OCI-LY7 (cell line): ENCODE data around the gene HAPLN2. TPM values are rescaled to one million over a fixed set of nuclear protein-coding genes. Genes with fewer than 3 reads are reported as not detected.

ENCODE experiments used
- BruUV-seq: library from RNA; stranded (reverse); fragments of 400-500 nt; replicated peaks from 2 replicates; lab custom pipeline; 2021; lab: Mats Ljungman, UMichigan
- CTCF ChIA-PET: fragments of 300-600 bp; sonication (Branson Sonifier 250); formaldehyde crosslinking; loops from one replicate; lab custom pipeline; 2022; ENCODE audit warnings: antibody characterized with exemption; ENCODE audit not compliant: unreplicated experiment; lab: Charles Lee
- POLR2A ChIA-PET: fragments of 300-600 bp; sonication (Branson Sonifier 250); formaldehyde crosslinking; loops from one replicate; lab custom pipeline; 2022; ENCODE audit warnings: antibody characterized with exemption; lab: Charles Lee
- DNase-seq: peaks from one replicate; pipeline ENCODE4 v3.0.0-alpha.2; 2015; ENCODE audit warnings: low spot score
- H2AFZ ChIP-seq: fragments of 200-600 bp; sonication (generic), shearing (Covaris generic); 2 replicates; pipeline ENCODE4 v1.6.1; 2014; ENCODE audit warnings: mild to moderate bottlenecking, antibody characterized with exemption, low read length, moderate library complexity
- H3K27ac ChIP-seq: fragments of 200-600 bp; sonication (generic); 2 replicates; pipeline ENCODE4 v1.5.1; 2014; ENCODE audit warnings: mixed run types, low read depth, mild to moderate bottlenecking, moderate library complexity, low read length, inconsistent platforms; ENCODE audit not compliant: poor library complexity, severe bottlenecking
- H3K36me3 ChIP-seq: fragments of 200-600 bp; sonication (generic); 2 replicates; pipeline ENCODE4 v1.6.1; 2014; ENCODE audit warnings: mild to moderate bottlenecking, antibody characterized with exemption, low read length, moderate library complexity, mixed read lengths; ENCODE audit not compliant: insufficient read depth
- H3K4me1 ChIP-seq: fragments of 200-600 bp; sonication (generic); 2 replicates; pipeline ENCODE4 v1.5.1; 2014; ENCODE audit warnings: mild to moderate bottlenecking, low read length; ENCODE audit not compliant: insufficient read depth, poor library complexity, severe bottlenecking
- H3K4me2 ChIP-seq: fragments of 200-600 bp; sonication (generic); 2 replicates; pipeline ENCODE4 v1.6.1; 2014; ENCODE audit warnings: mild to moderate bottlenecking, low read length
- H3K4me3 ChIP-seq: fragments of 200-600 bp; sonication (generic); 2 replicates; pipeline ENCODE4 v1.5.1; 2014; ENCODE audit warnings: mild to moderate bottlenecking, low read depth, low read length; ENCODE audit not compliant: poor library complexity, severe bottlenecking
- H3K79me2 ChIP-seq: fragments of 200-600 bp; sonication (generic); 2 replicates; pipeline ENCODE4 v1.6.1; 2016; ENCODE audit warnings: low read depth, mild to moderate bottlenecking, low read length, moderate library complexity, mixed read lengths; ENCODE audit not compliant: insufficient read depth
- H3K9me2 ChIP-seq: fragments of 200-600 bp; sonication (generic); 2 replicates; pipeline ENCODE4 v1.6.1; 2016; ENCODE audit warnings: mild to moderate bottlenecking, low read length, mixed read lengths; ENCODE audit not compliant: insufficient read depth
- H3K9me3 ChIP-seq: fragments of 200-600 bp; sonication (generic); 2 replicates; pipeline ENCODE4 v1.6.1; 2014; ENCODE audit warnings: mild to moderate bottlenecking, mixed run types, low read length, mixed read lengths
- H4K20me1 ChIP-seq: fragments of 200-600 bp; sonication (generic); 2 replicates; pipeline ENCODE4 v1.6.1; 2014; ENCODE audit warnings: mild to moderate bottlenecking, antibody characterized with exemption, low read length, moderate library complexity, mixed read lengths; ENCODE audit not compliant: insufficient read depth
- EZH2phosphoT487 ChIP-seq: fragments of 200-600 bp; sonication (generic); IDR thresholded peaks from 2 replicates; pipeline ENCODE4 v1.6.1; 2018; ENCODE audit warnings: low read depth, borderline replicate concordance, mild to moderate bottlenecking, mixed run types, antibody characterized with exemption, low read length, moderate library complexity, mixed read lengths
- intact Hi-C: fragments of 100-400 bp; cut with micrococcal nuclease; formaldehyde crosslinking; loops from one replicate; pipeline ENCODE4 v1.10.0; 2022; ENCODE audit not compliant: unreplicated experiment
- total RNA-seq, 2 experiments: library from RNA; depleted of rRNA in 1 of 2; stranded (reverse); fragments of >200 nt in 1 of 2; shearing (Covaris generic) in 1 of 2; gene quantifications; 2 replicates each; pipeline ENCODE4 v1.2.3, GENCODE V29; 2014 to 2022
- TF ChIP-seq, protein P1 (sequence below): fragments of 200-600 bp; sonication (generic); conservative IDR thresholded peaks from 2 replicates; pipeline ENCODE4 v1.5.1; 2014; ENCODE audit warnings: mild to moderate bottlenecking, antibody characterized with exemption, low read length, moderate library complexity, mixed read lengths

HAPLN2 gene
- total RNA-seq, 2 experiments from 2014 or later = 0.41 to 1.1 TPM

DNA sequence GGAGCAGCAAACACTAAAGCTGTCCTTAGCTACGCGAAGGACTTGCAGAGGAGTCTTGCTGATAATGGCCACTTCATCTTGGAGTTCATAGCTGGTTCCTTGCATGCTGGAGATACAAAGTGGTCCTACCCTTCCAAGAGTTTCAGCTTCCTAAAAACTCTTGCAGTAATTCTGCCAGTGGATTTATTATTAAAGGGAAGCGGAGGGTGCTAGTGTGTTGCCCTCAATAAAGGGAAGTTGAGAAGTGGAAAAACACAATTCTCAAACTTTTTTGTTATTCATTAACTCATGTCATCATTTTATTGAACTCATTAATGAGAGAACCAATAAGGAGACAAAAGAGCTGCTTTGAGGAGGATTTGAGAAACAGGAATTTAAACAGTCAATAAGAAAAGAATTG is 6.5 kb upstream of the HAPLN2 start:
- ChIA-PET CTCF (no interaction called here), POLR2A (interaction anchor here (0.8 to 1.2 kb wide), 3 partner anchors 11 to 42 kb away, joined by 3 to 4 read pairs (median 3); partner anchors contain the start of gene NAXE)
- peaks cover 15% of the 10 kb centered on the region for H3K4me1 ChIP-seq
- BruUV-seq = no TSS peak
- no peak overlapping the region for H2AFZ ChIP-seq
- no peaks in the 10 kb centered on the region for H4K20me1 ChIP-seq
- no peak for DNase-seq
- H3K36me3 ChIP-seq = no peaks in the 10 kb centered on the region
- H3K9me3 ChIP-seq = no peaks in the 10 kb centered on the region
- intact Hi-C loops = no loop called here
- H3K79me2 ChIP-seq = no peaks in the 10 kb centered on the region
- TF ChIP-seq, protein P1, sequence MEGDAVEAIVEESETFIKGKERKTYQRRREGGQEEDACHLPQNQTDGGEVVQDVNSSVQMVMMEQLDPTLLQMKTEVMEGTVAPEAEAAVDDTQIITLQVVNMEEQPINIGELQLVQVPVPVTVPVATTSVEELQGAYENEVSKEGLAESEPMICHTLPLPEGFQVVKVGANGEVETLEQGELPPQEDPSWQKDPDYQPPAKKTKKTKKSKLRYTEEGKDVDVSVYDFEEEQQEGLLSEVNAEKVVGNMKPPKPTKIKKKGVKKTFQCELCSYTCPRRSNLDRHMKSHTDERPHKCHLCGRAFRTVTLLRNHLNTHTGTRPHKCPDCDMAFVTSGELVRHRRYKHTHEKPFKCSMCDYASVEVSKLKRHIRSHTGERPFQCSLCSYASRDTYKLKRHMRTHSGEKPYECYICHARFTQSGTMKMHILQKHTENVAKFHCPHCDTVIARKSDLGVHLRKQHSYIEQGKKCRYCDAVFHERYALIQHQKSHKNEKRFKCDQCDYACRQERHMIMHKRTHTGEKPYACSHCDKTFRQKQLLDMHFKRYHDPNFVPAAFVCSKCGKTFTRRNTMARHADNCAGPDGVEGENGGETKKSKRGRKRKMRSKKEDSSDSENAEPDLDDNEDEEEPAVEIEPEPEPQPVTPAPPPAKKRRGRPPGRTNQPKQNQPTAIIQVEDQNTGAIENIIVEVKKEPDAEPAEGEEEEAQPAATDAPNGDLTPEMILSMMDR = no peak
- no peak for TF ChIP-seq EZH2phosphoT487
- no peak overlapping the region for H3K27ac ChIP-seq
- H3K9me2 ChIP-seq = no peaks in the 10 kb centered on the region
- no peak overlapping the region for H3K4me2 ChIP-seq
- no peak overlapping the region for H3K4me3 ChIP-seq

DNA sequence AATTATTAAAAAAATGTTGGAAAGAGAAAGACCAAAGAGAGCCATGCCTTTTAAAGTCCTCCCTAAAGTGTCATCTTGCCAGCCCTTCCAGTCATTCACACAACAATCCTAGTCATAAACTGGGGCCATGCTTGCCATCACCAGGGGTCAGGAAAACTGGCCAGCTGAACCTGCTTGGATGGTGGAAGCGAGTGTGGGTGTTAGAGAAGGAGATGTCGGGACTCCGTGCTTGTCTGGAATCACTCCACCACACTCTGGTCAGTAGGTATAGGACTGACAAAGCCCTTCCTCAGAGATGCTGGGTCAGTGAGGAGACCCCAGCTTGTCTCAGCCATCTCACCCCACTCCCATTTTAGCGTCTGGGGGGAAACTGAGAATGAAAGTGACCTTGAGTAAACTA is 3.3 kb upstream of the HAPLN2 start:
- Histone ChIP-seq H3K4me2 (no peak overlapping the region), H4K20me1 (no peaks in the 10 kb centered on the region), H3K36me3 (no peaks in the 10 kb centered on the region), H3K79me2 (no peaks in the 10 kb centered on the region), H3K4me3 (no peak overlapping the region), H3K4me1 (no peaks in the 10 kb centered on the region), H3K9me3 (no peaks in the 10 kb centered on the region), H2AFZ (no peak overlapping the region), H3K9me2 (no peaks in the 10 kb centered on the region), H3K27ac (no peak overlapping the region)
- intact Hi-C loops = no loop called here
- CTCF ChIA-PET = no interaction called here
- POLR2A ChIA-PET = no interaction called here
- DNase-seq = no peak
- BruUV-seq = no TSS peak
- no peak for TF ChIP-seq EZH2phosphoT487
- TF ChIP-seq, protein P1 = no peak

DNA sequence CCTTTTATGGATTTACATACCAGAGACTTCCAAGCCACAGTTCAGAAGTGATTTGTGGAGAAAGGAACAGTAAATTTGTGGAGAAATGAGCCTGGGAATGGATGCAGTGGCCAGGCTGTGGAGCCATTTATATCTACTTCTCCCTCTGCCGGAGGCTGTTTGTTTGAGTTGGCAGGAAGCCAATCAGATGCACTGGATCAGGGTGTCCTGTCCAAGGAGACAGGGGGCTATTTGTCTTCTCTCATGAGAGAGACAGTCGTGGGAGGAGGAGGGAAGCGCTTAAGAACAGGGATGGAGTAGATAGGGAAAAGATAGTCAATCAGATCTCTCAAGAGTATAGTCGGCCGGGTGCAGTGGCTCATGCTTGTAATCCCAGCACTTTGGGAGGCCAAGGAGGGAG is 2.8 kb upstream of the HAPLN2 start:
- no peaks in the 10 kb centered on the region for H3K9me3 ChIP-seq
- H3K4me3 ChIP-seq = no peak overlapping the region
- no peaks in the 10 kb centered on the region for H3K79me2 ChIP-seq
- BruUV-seq = no TSS peak
- H2AFZ ChIP-seq = no peak overlapping the region
- TF ChIP-seq, protein P1 = no peak
- no peak for TF ChIP-seq EZH2phosphoT487
- no peaks in the 10 kb centered on the region for H3K36me3 ChIP-seq
- no peaks in the 10 kb centered on the region for H3K9me2 ChIP-seq
- intact Hi-C loops = no loop called here
- no peaks in the 10 kb centered on the region for H3K4me1 ChIP-seq
- ChIA-PET CTCF (no interaction called here), POLR2A (no interaction called here)
- no peak for DNase-seq
- H3K27ac ChIP-seq = no peak overlapping the region
- no peak overlapping the region for H3K4me2 ChIP-seq
- no peaks in the 10 kb centered on the region for H4K20me1 ChIP-seq
